Globus pallidus (tissue), 1 donor: Measurements from ENCODE around the gene FAM120A.

Source experiments
- DNase-seq: peaks from one replicate; pipeline ENCODE4 v3.0.0-alpha.2; 2015; ENCODE audit warnings: low spot score

FAM120A gene

GRCh38 chr9:93473411-93473810, 21.9 kb downstream of the FAM120A start:
- DNase-seq, result no peak

GRCh38 chr9:93475108-93475507, 23.6 kb downstream of the FAM120A start:
- DNase-seq, result no peak

GRCh38 chr9:93475856-93476255, 24.4 kb downstream of the FAM120A start:
- no peak for DNase-seq

- no peak for DNase-seq
These were observed 25.4 kb downstream of the FAM120A start for GRCh38 chr9:93476924-93477323.

GRCh38 chr9:93477397-93477796, 25.9 kb downstream of the FAM120A start:
- no peak for DNase-seq

GRCh38 chr9:93479726-93480125, 28.2 kb downstream of the FAM120A start:
- DNase-seq, result no peak

- DNase-seq, result no peak
These were observed 28.8 kb downstream of the FAM120A start for GRCh38 chr9:93480262-93480661.

GRCh38 chr9:93480728-93481324, 29.3 kb downstream of the FAM120A start:
- DNase-seq, result no peak

GRCh38 chr9:93483497-93483896, 32.0 kb downstream of the FAM120A start:
- no peak for DNase-seq

- no peak for DNase-seq
These were observed 34.8 kb downstream of the FAM120A start for GRCh38 chr9:93486268-93486667.

- DNase-seq, result no peak
These were observed 36.8 kb downstream of the FAM120A start for GRCh38 chr9:93488244-93488643.

GRCh38 chr9:93491593-93492232, 40.2 kb downstream of the FAM120A start:
- DNase-seq, result no peak

GRCh38 chr9:93492327-93492726, 40.8 kb downstream of the FAM120A start:
- DNase-seq, result no peak

GRCh38 chr9:93493949-93494348, 42.5 kb downstream of the FAM120A start:
- no peak for DNase-seq

- DNase-seq, result no peak
These were observed 44.8 kb downstream of the FAM120A start for GRCh38 chr9:93496285-93496684.

GRCh38 chr9:93500571-93501298, 49.2 kb downstream of the FAM120A start:
- no peak for DNase-seq

- no peak for DNase-seq
These were observed 49.9 kb downstream of the FAM120A start for GRCh38 chr9:93501406-93501805.

- no peak for DNase-seq
These were observed 51.9 kb downstream of the FAM120A start for GRCh38 chr9:93503381-93503780.

GRCh38 chr9:93505541-93506132, 54.2 kb downstream of the FAM120A start:
- no peak for DNase-seq

- DNase-seq, result no peak
These were observed 56.3 kb downstream of the FAM120A start for GRCh38 chr9:93507768-93508167.

GRCh38 chr9:93508207-93508606, 56.7 kb downstream of the FAM120A start:
- DNase-seq, result no peak

GRCh38 chr9:93509084-93509483, 57.6 kb downstream of the FAM120A start:
- no peak for DNase-seq

- DNase-seq, result no peak
These were observed 58.6 kb downstream of the FAM120A start for GRCh38 chr9:93510041-93510440.
